GM12878 (cell line): ENCODE results near the gene VAC14. TPM values are rescaled to one million over a fixed set of nuclear protein-coding genes. Genes with fewer than 3 reads are reported as not detected.

ENCODE experiments used
- ATAC-seq: fragments of 200-7000 bp; cut with Tn5 transposase; 3 replicates; pipeline ENCODE4 v1.9.1; 2020; ENCODE audit warnings: mild to moderate bottlenecking, moderate library complexity
- BruUV-seq: library from RNA; stranded (reverse); fragments of 400-500 nt; replicated peaks from 2 replicates; lab custom pipeline; 2021; lab: Mats Ljungman, UMichigan
- CTCF ChIA-PET: fragments of 300-600 bp; sonication (Branson Sonifier 250); formaldehyde crosslinking; extraction: SDS; loops from one replicate; lab custom pipeline; 2021; ENCODE audit warnings: inconsistent platforms; lab: Yijun Ruan, JAX
- POLR2A ChIA-PET: fragments of 350-600 bp; formaldehyde crosslinking; extraction: SDS; loops from one replicate; lab custom pipeline; 2021; ENCODE audit warnings: inconsistent platforms; lab: Charles Lee
- RAD21 ChIA-PET: fragments of 300-600 bp; sonication (Branson Sonifier 250); formaldehyde crosslinking; loops from one replicate; lab custom pipeline; 2023; ENCODE audit warnings: antibody characterized with exemption; ENCODE audit not compliant: unreplicated experiment; lab: Charles Lee
- SMC1A ChIA-PET: fragments of 300-600 bp; sonication (Branson Sonifier 250); formaldehyde crosslinking; loops from one replicate; lab custom pipeline; 2023; ENCODE audit not compliant: unreplicated experiment, uncharacterized antibody; lab: Charles Lee
- DNase-seq: peaks from one replicate; pipeline ENCODE4 v3.0.0-alpha.2; 2011; ENCODE audit warnings: low read depth, low spot score
- FAIRE-seq: peaks from 3 replicates; lab custom pipeline; 2011; peaks lifted over from hg19 to GRCh38; lab: Jason Lieb, UNC
- H2AFZ ChIP-seq: 2 replicates; pipeline ENCODE4 v1.6.0; 2011; ENCODE audit warnings: low read depth, low read length, control low read depth; ENCODE audit not compliant: control insufficient read depth
- H3K27ac ChIP-seq: 2 replicates; pipeline ENCODE4 v1.5.1; 2011; ENCODE audit warnings: control low read depth; ENCODE audit not compliant: control insufficient read depth, insufficient read depth
- H3K27me3 ChIP-seq, 2 experiments: replicated peaks in 1 of 2; 2 replicates each; pipeline versions ENCODE4 v1.6.0 to v1.6.1; 2011; ENCODE audit warnings: low read length in 1 of 2; ENCODE audit not compliant: control insufficient read depth in 2 of 2, insufficient read depth in 2 of 2
- H3K36me3 ChIP-seq, 2 experiments: 2 replicates each; pipeline ENCODE4 v1.5.1; 2011; ENCODE audit warnings: low read length in 1 of 2; ENCODE audit not compliant: control insufficient read depth in 2 of 2, insufficient read depth in 2 of 2
- H3K4me1 ChIP-seq: 2 replicates; pipeline ENCODE4 v1.6.1; 2011; ENCODE audit warnings: mild to moderate bottlenecking, low read length, moderate library complexity, mixed read lengths; ENCODE audit not compliant: control insufficient read depth, insufficient read depth
- H3K4me2 ChIP-seq: 2 replicates; pipeline ENCODE4 v1.6.0; 2011; ENCODE audit warnings: control low read depth; ENCODE audit not compliant: control insufficient read depth, insufficient read depth
- H3K4me3 ChIP-seq: fragments of 200-600 bp; sonication (generic); 2 replicates; pipeline ENCODE4 v1.5.1; 2016
- H3K79me2 ChIP-seq: 2 replicates; pipeline ENCODE4 v1.6.0; 2011; ENCODE audit warnings: low read length; ENCODE audit not compliant: control insufficient read depth, insufficient read depth
- H3K9ac ChIP-seq: 2 replicates; pipeline ENCODE4 v1.8.0; 2011; ENCODE audit warnings: low read length, control low read depth, mixed read lengths; ENCODE audit not compliant: control insufficient read depth, insufficient read depth
- H3K9me3 ChIP-seq: replicated peaks from 3 replicates; pipeline ENCODE4 v1.5.1; 2011; ENCODE audit warnings: mild to moderate bottlenecking, low read length; ENCODE audit not compliant: control insufficient read depth, insufficient read depth
- H4K20me1 ChIP-seq: 2 replicates; pipeline ENCODE4 v1.6.0; 2011; ENCODE audit not compliant: control insufficient read depth, insufficient read depth
- CBX5 ChIP-seq: sonication (generic); IDR thresholded peaks from 2 replicates; pipeline ENCODE4 v1.6.1; 2016; ENCODE audit warnings: low read depth, moderate library complexity, mild to moderate bottlenecking, inconsistent platforms
- HDAC6 ChIP-seq: fragments of 200-600 bp; sonication (generic); IDR thresholded peaks from one replicate; pipeline ENCODE4 v1.8.0; 2017; ENCODE audit warnings: antibody characterized with exemption; ENCODE audit not compliant: unreplicated experiment
- MEF2B ChIP-seq: fragments of 450-650 bp; IDR thresholded peaks from 2 replicates; pipeline ENCODE4 v1.6.1; 2018; ENCODE audit warnings: mild to moderate bottlenecking, moderate library complexity; ENCODE audit not compliant: partially characterized antibody, poor library complexity, severe bottlenecking
- MTA2 ChIP-seq: fragments of 450-650 bp; IDR thresholded peaks from 2 replicates; pipeline ENCODE4 v1.6.1; 2016; ENCODE audit warnings: low read depth, mild to moderate bottlenecking, moderate library complexity
- NRF1 ChIP-seq: conservative IDR thresholded peaks from 2 replicates; pipeline ENCODE4 v1.6.1; 2011; ENCODE audit warnings: mild to moderate bottlenecking, low read depth, low read length, improper control_type of control experiment
- SP1 ChIP-seq: IDR thresholded peaks from one replicate; pipeline ENCODE4 v1.6.1; 2011; ENCODE audit warnings: low read depth, low read length
- TAF1 ChIP-seq: IDR thresholded peaks from 2 replicates; pipeline ENCODE4 v1.6.1; 2011; ENCODE audit warnings: mild to moderate bottlenecking, low read depth, low read length, borderline replicate concordance
- TCF12 ChIP-seq: IDR thresholded peaks from 2 replicates; pipeline ENCODE4 v1.6.1; 2011; ENCODE audit warnings: low read depth, mild to moderate bottlenecking, low read length
- ZNF384 ChIP-seq: IDR thresholded peaks from 2 replicates; pipeline ENCODE4 v1.6.1; 2012; ENCODE audit warnings: low read depth, mild to moderate bottlenecking, low read length, improper control_type of control experiment, borderline replicate concordance
- WGBS: methylation state at CpG from one replicate; pipeline ENCODE4 v1.1.6; 2016; ENCODE audit warnings: low lambda C conversion rate; ENCODE audit not compliant: insufficient replicate concordance, insufficient coverage; ENCODE audit errors: missing lambda C conversion rate; 5-methylcytosine and 5-hydroxymethylcytosine counted together
- in situ Hi-C: fragments of 300-500 bp; cut with MboI; formaldehyde crosslinking; loops from 9 replicates; pipeline ENCODE4 v1.14.3; 2018; ENCODE audit warnings: mixed read lengths
- intact Hi-C: fragments of 100-400 bp; cut with micrococcal nuclease; formaldehyde crosslinking; loops from one replicate; pipeline ENCODE4 v1.14.2; 2022; ENCODE audit not compliant: unreplicated experiment
- polyA plus RNA-seq, 11 experiments: library from polyadenylated mRNA; depleted of rRNA in 4 of 11; unstranded in 6 of 11; stranded (reverse) in 5 of 11; fragments of >200 nt; fragmentation: Nextera tagmentation in 4 of 11; fragmentation: Illumina TruSeq in 1 of 11; extraction: Ambion mirVana in 4 of 11; extraction: Trizol in 1 of 11; gene quantifications; 1 replicate in 1 of 11; 2 replicates in 10 of 11; pipeline versions ENCODE4 v1.2.1 to v1.2.3, GENCODE V29; 2011 to 2016; ENCODE audit warnings: inconsistent platforms in 2 of 11, missing spikeins in 2 of 11, low read depth in 1 of 11
- total RNA-seq, 4 experiments: library from RNA; depleted of rRNA in 3 of 4; stranded (reverse); fragments of >200 nt in 3 of 4; fragmentation: Illumina TruSeq in 1 of 4; extraction: Trizol in 1 of 4; gene quantifications; 2 replicates each; pipeline versions ENCODE4 v1.2.1 to v1.2.3, GENCODE V29; 2013 to 2021
- TF ChIP-seq, protein P1 (sequence below): fragments of 450-650 bp; formaldehyde crosslinking; IDR thresholded peaks from 2 replicates; pipeline ENCODE4 v1.5.0; 2022; ENCODE audit warnings: mild to moderate bottlenecking, missing genetic modification characterization

VAC14 gene
- total and polyA plus RNA-seq, 10 of the 15 experiments (the other 5 are each of a cell fraction or from before 2014, with no cell fraction given), result 1.3 to 45.5 (median 25.5) TPM

DNA sequence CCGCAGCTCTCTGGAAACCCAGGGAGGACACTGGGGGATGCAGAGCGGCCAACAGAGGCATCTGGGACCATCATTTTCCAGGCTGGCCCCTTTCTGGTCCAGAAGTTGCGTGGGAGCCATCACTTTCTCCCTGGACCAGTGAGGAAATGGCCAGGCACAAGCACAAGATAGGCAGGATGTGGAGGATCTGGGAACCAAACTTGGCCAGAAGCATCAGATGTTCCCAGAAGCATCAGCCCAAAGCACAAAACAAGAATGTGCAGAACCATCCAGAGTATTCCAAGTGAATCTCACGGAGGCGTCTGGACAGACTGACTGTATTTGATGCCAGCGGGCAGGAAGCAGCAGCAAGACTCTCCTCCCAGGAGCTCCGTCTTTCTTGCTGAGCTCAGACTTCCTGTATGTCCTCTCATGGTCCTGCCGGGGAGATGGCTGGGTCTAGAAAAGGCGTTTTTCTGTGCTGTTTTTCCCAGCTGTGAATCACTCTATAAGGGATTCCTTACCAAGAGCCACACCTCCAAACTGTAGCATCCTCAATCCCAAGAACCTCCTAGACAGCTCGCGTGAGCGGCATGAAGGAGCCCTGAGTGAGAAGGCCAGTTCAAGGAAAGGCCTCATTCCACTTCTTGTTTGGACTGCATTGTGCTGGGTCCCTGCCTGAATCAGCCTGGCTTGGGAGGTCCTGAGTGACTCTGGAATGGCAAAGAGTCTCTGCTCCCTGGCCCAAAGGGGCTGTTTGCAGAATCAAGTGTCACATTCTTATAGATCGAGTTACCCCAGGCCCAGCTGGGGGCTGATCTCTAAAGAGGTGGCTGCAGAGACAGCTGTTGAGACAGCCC is 65.6 kb downstream of the VAC14 start:
- in situ Hi-C loops, result no loop called here

More for the DNA sequence above, 65.6 kb downstream of the VAC14 start:
- peaks cover 22% of the 10 kb centered on the region for H3K4me1 ChIP-seq
- no peak overlapping the region for H2AFZ ChIP-seq
- SMC1A ChIA-PET, result interaction anchor here (1.4 kb wide), 1 partner anchor 36 kb away, joined by 5 read pairs; no protein-coding TSS in a partner anchor
- DNase-seq (no peak), ATAC-seq (no peak), FAIRE-seq (no peak)
- no peak overlapping the region for H3K9ac ChIP-seq
- no peak overlapping the region for H3K4me2 ChIP-seq
- H3K27ac ChIP-seq, result no peak overlapping the region
- WGBS, result over 99% methylated on average over 13 of the region's 13 CpGs
- H3K79me2 ChIP-seq, result no peaks in the 10 kb centered on the region
- CTCF ChIA-PET, result interaction anchor here (0.6 to 1.2 kb wide), 3 partner anchors 35 to 36 kb away, joined by 3 to 5 read pairs (median 4); no protein-coding TSS in a partner anchor
- H3K4me3 ChIP-seq, result no peak overlapping the region
- H3K27me3 ChIP-seq, result no peaks in the 10 kb centered on the region
- peaks cover 4 to 5% of the 10 kb centered on the region in 2 experiments for H3K36me3 ChIP-seq
- TF ChIP-seq NRF1 (no peak), HDAC6 (no peak), MTA2 (no peak), SP1 (no peak), TCF12 (no peak), MEF2B (no peak), TAF1 (no peak), ZNF384 (no peak), CBX5 (no peak)
- TF ChIP-seq, protein P1, sequence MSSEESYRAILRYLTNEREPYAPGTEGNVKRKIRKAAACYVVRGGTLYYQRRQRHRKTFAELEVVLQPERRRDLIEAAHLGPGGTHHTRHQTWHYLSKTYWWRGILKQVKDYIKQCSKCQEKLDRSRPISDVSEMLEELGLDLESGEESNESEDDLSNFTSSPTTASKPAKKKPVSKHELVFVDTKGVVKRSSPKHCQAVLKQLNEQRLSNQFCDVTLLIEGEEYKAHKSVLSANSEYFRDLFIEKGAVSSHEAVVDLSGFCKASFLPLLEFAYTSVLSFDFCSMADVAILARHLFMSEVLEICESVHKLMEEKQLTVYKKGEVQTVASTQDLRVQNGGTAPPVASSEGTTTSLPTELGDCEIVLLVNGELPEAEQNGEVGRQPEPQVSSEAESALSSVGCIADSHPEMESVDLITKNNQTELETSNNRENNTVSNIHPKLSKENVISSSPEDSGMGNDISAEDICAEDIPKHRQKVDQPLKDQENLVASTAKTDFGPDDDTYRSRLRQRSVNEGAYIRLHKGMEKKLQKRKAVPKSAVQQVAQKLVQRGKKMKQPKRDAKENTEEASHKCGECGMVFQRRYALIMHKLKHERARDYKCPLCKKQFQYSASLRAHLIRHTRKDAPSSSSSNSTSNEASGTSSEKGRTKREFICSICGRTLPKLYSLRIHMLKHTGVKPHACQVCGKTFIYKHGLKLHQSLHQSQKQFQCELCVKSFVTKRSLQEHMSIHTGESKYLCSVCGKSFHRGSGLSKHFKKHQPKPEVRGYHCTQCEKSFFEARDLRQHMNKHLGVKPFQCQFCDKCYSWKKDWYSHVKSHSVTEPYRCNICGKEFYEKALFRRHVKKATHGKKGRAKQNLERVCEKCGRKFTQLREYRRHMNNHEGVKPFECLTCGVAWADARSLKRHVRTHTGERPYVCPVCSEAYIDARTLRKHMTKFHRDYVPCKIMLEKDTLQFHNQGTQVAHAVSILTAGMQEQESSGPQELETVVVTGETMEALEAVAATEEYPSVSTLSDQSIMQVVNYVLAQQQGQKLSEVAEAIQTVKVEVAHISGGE, result no peak
- no peaks in the 10 kb centered on the region for H4K20me1 ChIP-seq
- POLR2A ChIA-PET, result interaction anchor here (0.6 kb wide), 1 partner anchor 36 kb away, joined by 3 read pairs; no protein-coding TSS in a partner anchor
- intact Hi-C loops, result no loop called here
- no TSS peak for BruUV-seq
- RAD21 ChIA-PET, result no interaction called here
- no peaks in the 10 kb centered on the region for H3K9me3 ChIP-seq
